Thyroid gland (tissue), 4 donors: ENCODE data around the gene ZNF629.

Experiments
- CTCF ChIP-seq, 6 experiments: fragments of 200-600 bp in 3 of 6; fragments of 450-650 bp in 3 of 6; sonication (generic) in 3 of 6; IDR thresholded peaks; one replicate each; pipeline ENCODE4 v1.5.1; 2016 to 2019; ENCODE audit warnings: antibody characterized with exemption in 6 of 6, mild to moderate bottlenecking in 2 of 6, inconsistent platforms in 1 of 6, moderate library complexity in 1 of 6
- POLR2A ChIP-seq, 2 donors: fragments of 450-650 bp; IDR thresholded peaks; one replicate each; pipeline ENCODE4 v1.6.1; 2017; ENCODE audit warnings: antibody characterized with exemption in 2 of 2, mild to moderate bottlenecking in 2 of 2, moderate library complexity in 1 of 2

- no peak for TF ChIP-seq CTCF (IDR thresholded peaks at IDR 0.05)
- no peak for TF ChIP-seq POLR2A (IDR thresholded peaks at IDR 0.05)
Observed at GRCh38 chr16:30805056-30805369, 18.0 kb upstream of the ZNF629 start.
